GM04503 (cell line): ENCODE data around the gene PLEKHG4B.
"Not testable (repeated sequence)": the region's sequence is repeated elsewhere in the genome, so short reads cannot be mapped to it uniquely, and the experiment has no call there.

Source experiments
- DNase-seq: peaks from one replicate; pipeline ENCODE4 v3.0.0-alpha.2; 2012; ENCODE audit warnings: low read depth

Gene PLEKHG4B

GRCh38 chr5:188488-189481 lies 96.8 kb downstream of the PLEKHG4B start:
- peak; percentile 21 for DNase-seq

- no peak for DNase-seq
Measured at GRCh38 chr5:189486-189885, 97.5 kb downstream of the PLEKHG4B start.

- no peak for DNase-seq
Measured at GRCh38 chr5:189976-190365, 98.0 kb downstream of the PLEKHG4B start.

- DNase-seq: no peak
Measured at GRCh38 chr5:190366-191035, 98.5 kb downstream of the PLEKHG4B start.

GRCh38 chr5:191036-191948 lies 99.3 kb downstream of the PLEKHG4B start, which contains the start of gene LRRC14B:
Gene LRRC14B (plus strand): TSS chr5:191495. CDS start chr5:191539, 44 bp downstream.
- no peak for DNase-seq

GRCh38 chr5:191949-192690 lies 100.2 kb downstream of the PLEKHG4B start:
- no peak for DNase-seq

GRCh38 chr5:192691-192969 lies 100.7 kb downstream of the PLEKHG4B start:
- DNase-seq: no peak

GRCh38 chr5:192970-193831 lies 101.2 kb downstream of the PLEKHG4B start:
- DNase-seq: no peak

- DNase-seq: no peak
Measured at GRCh38 chr5:194102-194501, 102.1 kb downstream of the PLEKHG4B start.

- no peak for DNase-seq
Measured at GRCh38 chr5:194603-195209, 102.7 kb downstream of the PLEKHG4B start.

- no peak for DNase-seq
Measured at GRCh38 chr5:195401-196160, 103.6 kb downstream of the PLEKHG4B start.

GRCh38 chr5:196350-196749 lies 104.4 kb downstream of the PLEKHG4B start:
- no peak for DNase-seq

- not testable (repeated sequence) for DNase-seq
Measured at GRCh38 chr5:197031-197430, 105.1 kb downstream of the PLEKHG4B start.

- no peak for DNase-seq
Measured at GRCh38 chr5:197892-198489, 106.0 kb downstream of the PLEKHG4B start.

- no peak for DNase-seq
Measured at GRCh38 chr5:198516-199196, 106.7 kb downstream of the PLEKHG4B start.

- no peak for DNase-seq
Measured at GRCh38 chr5:199197-199949, 107.4 kb downstream of the PLEKHG4B start.

GRCh38 chr5:199950-200645 lies 108.1 kb downstream of the PLEKHG4B start:
- DNase-seq: no peak
